GM23338 (cell line): ENCODE data around the gene HINT2.

ENCODE experiments used
- CREB1 ChIP-seq: fragments of 250-450 bp; sonication (Bioruptor Pico); IDR thresholded peaks from 2 replicates; pipeline ENCODE4 v1.5.0; 2020; ENCODE audit warnings: low read depth, mild to moderate bottlenecking, moderate library complexity
- CTCF ChIP-seq, 2 experiments: fragments of 200-600 bp in 1 of 2; sonication (generic) in 1 of 2; conservative IDR thresholded peaks; 2 replicates each; pipeline versions ENCODE4 v1.5.1 to v1.6.1; 2016 to 2017; ENCODE audit warnings: antibody characterized with exemption in 2 of 2, low read depth in 2 of 2, mild to moderate bottlenecking in 2 of 2, moderate library complexity in 1 of 2
- ETS1 ChIP-seq: IDR thresholded peaks from 2 replicates; pipeline ENCODE4 v1.6.1; 2016; ENCODE audit warnings: antibody characterized with exemption
- EZH2 ChIP-seq: fragments of 200-600 bp; sonication (generic); IDR thresholded peaks from one replicate; pipeline ENCODE4 v1.8.0; 2017; ENCODE audit warnings: antibody characterized with exemption, mild to moderate bottlenecking, low read depth; ENCODE audit not compliant: unreplicated experiment
- EZH2phosphoT487 ChIP-seq: fragments of 200-600 bp; sonication (generic); IDR thresholded peaks from one replicate; pipeline ENCODE4 v1.8.1; 2018; ENCODE audit warnings: antibody characterized with exemption; ENCODE audit not compliant: unreplicated experiment
- JUNB ChIP-seq: IDR thresholded peaks from one replicate; pipeline ENCODE4 v1.6.1; 2016; ENCODE audit warnings: antibody characterized with exemption; ENCODE audit not compliant: unreplicated experiment
- NANOG ChIP-seq: IDR thresholded peaks from 2 replicates; pipeline ENCODE4 v1.6.1; 2016; ENCODE audit warnings: antibody characterized with exemption, borderline replicate concordance
- POLR2AphosphoS5 ChIP-seq: IDR thresholded peaks from 2 replicates; pipeline ENCODE4 v1.6.1; 2016; ENCODE audit warnings: antibody characterized with exemption, low read depth
- REST ChIP-seq: IDR thresholded peaks from one replicate; pipeline ENCODE4 v1.6.1; 2018; ENCODE audit warnings: antibody characterized with exemption; ENCODE audit not compliant: unreplicated experiment
- STAT1 ChIP-seq: IDR thresholded peaks from one replicate; pipeline ENCODE4 v1.6.1; 2016; ENCODE audit warnings: antibody characterized with exemption; ENCODE audit not compliant: unreplicated experiment
- ZNF114 ChIP-seq: fragments of 250-450 bp; sonication (Bioruptor Pico); IDR thresholded peaks from 2 replicates; pipeline ENCODE4 v1.5.0; 2020; ENCODE audit warnings: mild to moderate bottlenecking, moderate library complexity
- ZNF331 ChIP-seq: fragments of 250-450 bp; sonication (Bioruptor Pico); IDR thresholded peaks from 2 replicates; pipeline ENCODE4 v1.5.0; 2020; ENCODE audit warnings: low read depth, mild to moderate bottlenecking, moderate library complexity
- ZNF462 ChIP-seq: fragments of 250-450 bp; sonication (Bioruptor Pico); IDR thresholded peaks from 2 replicates; pipeline ENCODE4 v1.5.0; 2020; ENCODE audit warnings: mild to moderate bottlenecking, moderate library complexity

GRCh38 chr9:35859990-35860339, 45.1 kb upstream of the HINT2 start:
- TF ChIP-seq EZH2phosphoT487 (no peak), CREB1 (no peak), REST (no peak), CTCF (conservative IDR thresholded peaks at IDR 0.05; ENCODE audit: low read depth in 2 of 2) (no peak), EZH2 (no peak), STAT1 (no peak), ETS1 (no peak), JUNB (no peak), ZNF331 (CRISPR knock-in tag) (no peak), NANOG (no peak), ZNF114 (no peak), POLR2AphosphoS5 (no peak), ZNF462 (CRISPR knock-in tag) (no peak)
